Body of pancreas (tissue), 4 donors: ENCODE measurements around the gene MRPL10.

Source experiments
- CTCF ChIP-seq, 7 experiments: fragments of 450-650 bp in 4 of 7; fragments of 200-600 bp in 3 of 7; sonication (generic) in 3 of 7; IDR thresholded peaks; one replicate each; pipeline ENCODE4 v1.5.1; 2016 to 2019; ENCODE audit warnings: antibody characterized with exemption in 7 of 7
- POLR2A ChIP-seq, 3 donors: fragments of 450-650 bp; IDR thresholded peaks; one replicate each; pipeline ENCODE4 v1.6.1; 2016; ENCODE audit warnings: antibody characterized with exemption in 3 of 3, mild to moderate bottlenecking in 2 of 3

- TF ChIP-seq CTCF (IDR thresholded peaks at IDR 0.05) (no peak), POLR2A (IDR thresholded peaks at IDR 0.05) (no peak)
These were observed 23.1 kb downstream of the MRPL10 start for GRCh38 chr17:47808036-47808829.
